C4-2B (cell line): Measurements from ENCODE around the gene EREG.

Experiments
- H3K27ac ChIP-seq: fragments of 450-650 bp; 2 replicates; pipeline ENCODE4 v1.5.1; 2017
- ZFX ChIP-seq: fragments of 450-650 bp; IDR thresholded peaks from 2 replicates; pipeline ENCODE4 v1.6.1; 2017
- TF ChIP-seq, protein P1 (sequence below): fragments of 450-650 bp; conservative IDR thresholded peaks from 2 replicates; pipeline ENCODE4 v1.5.1; 2017; ENCODE audit warnings: mild to moderate bottlenecking

Gene EREG

DNA sequence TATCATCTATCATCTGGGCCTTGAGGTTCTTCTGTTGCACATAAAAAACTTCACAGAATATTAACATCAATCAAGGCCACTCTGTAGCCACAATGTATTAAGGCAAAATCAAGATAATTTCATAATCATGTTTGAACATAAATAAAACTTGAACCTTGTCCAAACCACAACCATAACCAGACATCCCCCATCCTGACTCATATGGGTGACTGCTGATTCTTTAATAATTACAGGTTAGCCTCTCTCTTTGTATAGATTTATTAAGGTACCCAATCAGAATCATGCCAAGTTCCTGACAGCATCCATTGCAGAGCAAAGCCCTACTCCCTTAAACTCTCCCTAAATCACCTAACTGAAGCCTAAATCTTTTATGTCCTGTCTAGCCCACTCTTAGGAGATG lies 63.3 kb downstream of the EREG start:
- TF ChIP-seq ZFX: no peak
- TF ChIP-seq, protein P1, sequence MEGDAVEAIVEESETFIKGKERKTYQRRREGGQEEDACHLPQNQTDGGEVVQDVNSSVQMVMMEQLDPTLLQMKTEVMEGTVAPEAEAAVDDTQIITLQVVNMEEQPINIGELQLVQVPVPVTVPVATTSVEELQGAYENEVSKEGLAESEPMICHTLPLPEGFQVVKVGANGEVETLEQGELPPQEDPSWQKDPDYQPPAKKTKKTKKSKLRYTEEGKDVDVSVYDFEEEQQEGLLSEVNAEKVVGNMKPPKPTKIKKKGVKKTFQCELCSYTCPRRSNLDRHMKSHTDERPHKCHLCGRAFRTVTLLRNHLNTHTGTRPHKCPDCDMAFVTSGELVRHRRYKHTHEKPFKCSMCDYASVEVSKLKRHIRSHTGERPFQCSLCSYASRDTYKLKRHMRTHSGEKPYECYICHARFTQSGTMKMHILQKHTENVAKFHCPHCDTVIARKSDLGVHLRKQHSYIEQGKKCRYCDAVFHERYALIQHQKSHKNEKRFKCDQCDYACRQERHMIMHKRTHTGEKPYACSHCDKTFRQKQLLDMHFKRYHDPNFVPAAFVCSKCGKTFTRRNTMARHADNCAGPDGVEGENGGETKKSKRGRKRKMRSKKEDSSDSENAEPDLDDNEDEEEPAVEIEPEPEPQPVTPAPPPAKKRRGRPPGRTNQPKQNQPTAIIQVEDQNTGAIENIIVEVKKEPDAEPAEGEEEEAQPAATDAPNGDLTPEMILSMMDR: no peak

DNA sequence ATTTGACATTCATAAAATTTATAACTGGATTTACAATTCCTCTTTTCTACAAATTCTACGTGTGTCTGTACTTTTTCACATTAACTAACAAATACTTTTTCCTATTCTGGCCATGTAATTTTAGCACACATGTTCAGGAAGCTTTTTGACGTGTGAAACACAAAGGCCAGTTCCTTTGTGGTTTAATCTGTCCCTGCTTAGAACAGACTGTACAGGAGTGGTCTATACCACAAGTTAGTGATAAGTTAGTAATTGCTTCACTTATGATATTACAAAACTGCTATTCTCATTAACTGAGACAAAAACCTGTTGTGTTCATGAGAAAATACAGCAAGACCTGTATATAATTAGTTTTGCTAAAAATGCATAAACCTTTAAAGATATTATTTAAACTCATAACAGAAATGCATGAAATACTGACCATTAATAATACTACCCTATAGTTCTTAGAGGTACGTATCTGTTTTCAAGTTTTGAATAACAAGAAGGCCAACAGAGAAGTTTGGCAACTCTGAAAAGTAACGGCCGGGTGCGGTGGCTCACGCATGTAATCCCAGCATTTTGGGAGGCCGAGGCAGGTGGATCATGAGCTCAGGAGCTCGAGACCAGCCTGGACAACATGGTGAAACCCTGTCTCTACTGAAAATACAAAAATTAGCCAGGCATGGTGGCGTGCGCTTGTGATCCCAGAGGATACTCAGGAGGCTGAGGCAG lies 66.3 kb downstream of the EREG start:
- no peak overlapping the region for H3K27ac ChIP-seq

More for the DNA sequence above, 63.3 kb downstream of the EREG start:
- no peak overlapping the region for H3K27ac ChIP-seq

DNA sequence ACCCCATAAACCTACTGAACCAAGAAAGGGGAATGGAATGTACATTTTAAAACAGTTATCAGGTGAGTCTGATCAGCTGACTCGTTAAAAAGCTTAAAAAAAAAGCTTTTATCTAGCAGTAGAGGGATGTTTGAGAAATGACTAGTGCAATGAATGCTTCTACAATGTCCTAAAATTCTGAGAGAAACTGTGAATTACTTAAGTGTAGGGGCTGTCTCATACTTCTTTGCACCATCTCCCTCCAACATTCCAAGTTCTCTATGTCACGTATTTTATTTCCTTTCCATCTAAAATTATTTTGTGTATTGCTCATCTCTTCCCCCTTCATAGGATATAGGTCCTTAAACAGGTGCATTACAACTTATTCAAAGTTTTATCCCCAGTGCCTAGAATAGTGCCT lies 68.1 kb downstream of the EREG start:
- TF ChIP-seq, protein P1: no peak
- TF ChIP-seq ZFX: no peak
- H3K27ac ChIP-seq: no peak overlapping the region

More for the DNA sequence above, 66.3 kb downstream of the EREG start:
- TF ChIP-seq, protein P1: no peak
- no peak for TF ChIP-seq ZFX

DNA sequence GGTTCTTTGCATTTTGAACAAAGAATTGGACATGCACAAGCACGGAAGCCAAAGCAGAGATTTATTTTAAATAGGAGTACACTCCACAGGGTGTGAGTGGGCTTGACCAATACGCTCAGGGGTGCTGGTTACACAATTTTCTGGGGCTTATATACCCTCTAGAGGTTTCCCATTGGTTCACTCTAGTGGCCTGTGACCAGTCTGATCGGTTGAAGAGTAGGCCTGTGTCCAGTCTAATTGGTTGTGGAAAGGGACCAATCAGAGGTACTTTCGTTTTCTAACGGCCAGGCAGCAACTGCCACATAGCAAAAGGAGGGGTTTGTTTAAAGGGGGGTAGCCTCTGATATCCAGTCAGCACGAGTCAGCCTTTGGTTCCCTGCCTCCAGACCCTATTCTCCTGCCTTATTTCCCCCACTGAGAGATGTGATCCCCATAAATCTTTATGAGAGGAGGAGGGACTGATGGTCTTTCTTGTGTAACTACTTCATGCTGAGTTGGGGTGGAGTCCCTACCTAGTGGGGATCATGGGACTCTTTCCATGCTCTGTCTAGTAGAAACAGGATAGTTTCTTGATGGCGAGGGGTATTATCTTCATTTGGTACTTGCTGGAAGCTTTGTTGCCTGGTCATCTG lies 68.7 kb downstream of the EREG start:
- TF ChIP-seq, protein P1: no peak
- TF ChIP-seq ZFX: no peak
- H3K27ac ChIP-seq: no peak overlapping the region

DNA sequence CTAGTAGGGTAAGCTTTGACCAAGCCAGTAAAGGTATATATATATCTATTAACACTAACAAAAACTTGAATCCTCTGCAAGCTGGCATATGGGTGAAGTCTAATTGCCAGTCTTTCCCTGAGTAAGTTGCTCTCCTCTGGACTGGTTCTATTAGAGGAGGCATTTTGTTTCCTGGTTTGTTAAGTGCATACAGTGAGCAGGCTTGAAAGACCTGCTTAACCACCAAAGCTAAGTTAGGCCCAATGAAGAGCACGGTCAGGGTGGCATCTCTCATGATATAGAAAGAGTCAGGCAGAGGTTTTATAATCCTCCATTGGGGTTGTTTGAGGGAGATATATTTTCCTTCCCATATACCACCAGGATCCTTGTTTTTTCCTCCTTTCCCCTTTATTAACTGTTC lies 70.4 kb downstream of the EREG start:
- no peak overlapping the region for H3K27ac ChIP-seq
- TF ChIP-seq, protein P1: no peak
- no peak for TF ChIP-seq ZFX

DNA sequence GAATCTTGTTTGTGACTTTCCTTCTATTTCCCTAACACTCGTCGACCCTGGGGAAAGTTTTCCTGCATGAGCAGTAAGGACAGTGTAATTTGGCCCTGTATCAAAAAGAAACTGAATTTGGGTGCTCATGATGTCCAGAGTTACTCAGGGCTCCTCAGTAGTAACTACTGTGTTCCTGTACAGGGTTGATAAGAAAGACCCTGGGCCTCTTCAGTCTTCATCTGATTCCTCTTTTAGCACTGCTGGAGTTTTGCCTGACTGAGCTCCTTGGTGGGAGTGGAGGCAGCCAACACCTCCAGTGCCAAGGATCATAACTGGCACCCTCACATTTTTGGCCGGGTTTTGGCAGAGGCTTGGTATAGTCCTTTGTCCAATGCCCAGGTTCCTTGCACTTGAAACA lies 72.9 kb downstream of the EREG start:
- TF ChIP-seq, protein P1: no peak
- TF ChIP-seq ZFX: no peak
- H3K27ac ChIP-seq: no peak overlapping the region
